ENCODE measurements around the gene SLC30A3.
"Not testable (repeated sequence)": the region's sequence is repeated elsewhere in the genome, so short reads cannot be mapped to it uniquely, and the experiment has no call there.

Gene SLC30A3

GRCh38 chr2:27284996-27285395, 22.1 kb upstream of the SLC30A3 start:
- DNase-seq: no peak

GRCh38 chr2:27282892-27283291, 20.0 kb upstream of the SLC30A3 start:
- no peak for DNase-seq

- DNase-seq: no peak
These were observed 19.2 kb upstream of the SLC30A3 start, which contains the start of gene TRIM54 for GRCh38 chr2:27281855-27282559. Gene TRIM54 (plus strand): TSS chr2:27282429. CDS start chr2:27282732, 303 bp downstream.

GRCh38 chr2:27281442-27281841, 18.6 kb upstream of the SLC30A3 start:
- no peak for DNase-seq

- DNase-seq: no peak
These were observed 18.0 kb upstream of the SLC30A3 start for GRCh38 chr2:27280826-27281225.

- no peak for DNase-seq
These were observed 15.2 kb upstream of the SLC30A3 start for GRCh38 chr2:27278010-27278409.

- no peak for DNase-seq
These were observed 12.6 kb upstream of the SLC30A3 start, which contains the start of gene DNAJC5G for GRCh38 chr2:27275211-27276150. Gene DNAJC5G (plus strand): TSS chr2:27275433. CDS start chr2:27276729, 1,296 bp downstream.

GRCh38 chr2:27272537-27273522, 10.0 kb upstream of the SLC30A3 start:
- not testable (repeated sequence) for DNase-seq

GRCh38 chr2:27271631-27272340, 8.9 kb upstream of the SLC30A3 start:
- no peak for DNase-seq

GRCh38 chr2:27270670-27271069, 7.8 kb upstream of the SLC30A3 start:
- DNase-seq: no peak

GRCh38 chr2:27270131-27270530, 7.3 kb upstream of the SLC30A3 start:
- DNase-seq: no peak

GRCh38 chr2:27268296-27268695, 5.4 kb upstream of the SLC30A3 start:
- DNase-seq: not testable (repeated sequence)

- DNase-seq: no peak
These were observed 2.7 kb upstream of the SLC30A3 start for GRCh38 chr2:27265536-27265870.

GRCh38 chr2:27264753-27265535, 2.1 kb upstream of the SLC30A3 start:
- peak; percentile 16 for DNase-seq

GRCh38 chr2:27264253-27264752, 1.5 kb upstream of the SLC30A3 start:
- DNase-seq: no peak

- DNase-seq: no peak
These were observed 723 bp upstream of the SLC30A3 start for GRCh38 chr2:27263287-27264252.

- DNase-seq: no peak
These were observed 935 bp downstream of the SLC30A3 start for GRCh38 chr2:27261926-27262298.

GRCh38 chr2:27261241-27261925, 1.5 kb downstream of the SLC30A3 start:
- DNase-seq: no peak

- DNase-seq: no peak
These were observed 4.8 kb downstream of the SLC30A3 start for GRCh38 chr2:27258051-27258450.

Measured in NCI-H446 treated with DMSO at 0.1 percent for 48 hours (cell line).